Activated B cell treated with CpG ODN at 0.5 μM for 24 hours (primary cell): Measurements from ENCODE around the gene TSPO. TPM values are rescaled to one million over a fixed set of nuclear protein-coding genes. Genes with fewer than 3 reads are reported as not detected.

ENCODE experiments used
- ATAC-seq: fragments of 200-7000 bp; cut with Tn5 transposase; one replicate; pipeline ENCODE4 v1.10.0; 2021; ENCODE audit warnings: low read depth, mild to moderate bottlenecking, moderate library complexity
- CTCF ChIA-PET: fragments of 350-600 bp; sonication (Branson Sonifier 250); formaldehyde crosslinking; loops from one replicate; lab custom pipeline; 2021; ENCODE audit warnings: antibody characterized with exemption; lab: Charles Lee
- POLR2A ChIA-PET: fragments of 350-600 bp; sonication (Branson Sonifier 250); formaldehyde crosslinking; loops from one replicate; lab custom pipeline; 2021; ENCODE audit warnings: antibody characterized with exemption; lab: Charles Lee
- DNase-seq: peaks from one replicate; pipeline ENCODE4 v3.0.0; 2022
- H3K27ac Mint-ChIP-seq: one replicate; pipeline ENCODE4 v1.8.0; 2020; ENCODE audit warnings: mixed read lengths
- H3K27me3 Mint-ChIP-seq: one replicate; pipeline ENCODE4 v1.8.0; 2021; ENCODE audit warnings: mixed read lengths
- H3K36me3 Mint-ChIP-seq: one replicate; pipeline ENCODE4 v1.8.0; 2021; ENCODE audit warnings: low read depth, mixed read lengths
- H3K4me1 Mint-ChIP-seq: one replicate; pipeline ENCODE4 v1.8.0; 2021; ENCODE audit warnings: mixed read lengths
- H3K4me3 Mint-ChIP-seq: one replicate; pipeline ENCODE4 v1.8.0; 2020; ENCODE audit warnings: mild to moderate bottlenecking, mixed read lengths
- H3K9me3 Mint-ChIP-seq: one replicate; pipeline ENCODE4 v1.8.0; 2020; ENCODE audit warnings: mixed read lengths
- intact Hi-C: fragments of 100-400 bp; cut with micrococcal nuclease; formaldehyde crosslinking; loops from one replicate; pipeline ENCODE4 v1.15.1; 2024
- total RNA-seq: library from RNA; stranded (reverse); gene quantifications from 2 replicates; pipeline ENCODE4 v1.2.3, GENCODE V29; 2022
- TF ChIP-seq, protein P1 (sequence below): fragments of 200-600 bp; IDR thresholded peaks from one replicate; pipeline ENCODE4 v1.8.0; 2022; ENCODE audit warnings: antibody characterized with exemption, mild to moderate bottlenecking

The TSPO gene
- total RNA-seq, 1 donor from 2014 or later = 40.9 TPM

- Mint-ChIP-seq H3K4me3 (no peak overlapping the region), H3K4me1 (peaks cover 4% of the 10 kb centered on the region), H3K36me3 (no peaks in the 10 kb centered on the region), H3K27me3 (peaks cover 12% of the 10 kb centered on the region), H3K27ac (no peak overlapping the region), H3K9me3 (no peaks in the 10 kb centered on the region)
- no peak for ATAC-seq
- intact Hi-C loops = no loop called here
- CTCF ChIA-PET = no interaction called here
- TF ChIP-seq, protein P1, sequence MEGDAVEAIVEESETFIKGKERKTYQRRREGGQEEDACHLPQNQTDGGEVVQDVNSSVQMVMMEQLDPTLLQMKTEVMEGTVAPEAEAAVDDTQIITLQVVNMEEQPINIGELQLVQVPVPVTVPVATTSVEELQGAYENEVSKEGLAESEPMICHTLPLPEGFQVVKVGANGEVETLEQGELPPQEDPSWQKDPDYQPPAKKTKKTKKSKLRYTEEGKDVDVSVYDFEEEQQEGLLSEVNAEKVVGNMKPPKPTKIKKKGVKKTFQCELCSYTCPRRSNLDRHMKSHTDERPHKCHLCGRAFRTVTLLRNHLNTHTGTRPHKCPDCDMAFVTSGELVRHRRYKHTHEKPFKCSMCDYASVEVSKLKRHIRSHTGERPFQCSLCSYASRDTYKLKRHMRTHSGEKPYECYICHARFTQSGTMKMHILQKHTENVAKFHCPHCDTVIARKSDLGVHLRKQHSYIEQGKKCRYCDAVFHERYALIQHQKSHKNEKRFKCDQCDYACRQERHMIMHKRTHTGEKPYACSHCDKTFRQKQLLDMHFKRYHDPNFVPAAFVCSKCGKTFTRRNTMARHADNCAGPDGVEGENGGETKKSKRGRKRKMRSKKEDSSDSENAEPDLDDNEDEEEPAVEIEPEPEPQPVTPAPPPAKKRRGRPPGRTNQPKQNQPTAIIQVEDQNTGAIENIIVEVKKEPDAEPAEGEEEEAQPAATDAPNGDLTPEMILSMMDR = no peak
- POLR2A ChIA-PET = no interaction called here
- DNase-seq = no peak
Measured at GRCh38 chr22:43208703-43209522, 57.6 kb downstream of the TSPO start.

DNA sequence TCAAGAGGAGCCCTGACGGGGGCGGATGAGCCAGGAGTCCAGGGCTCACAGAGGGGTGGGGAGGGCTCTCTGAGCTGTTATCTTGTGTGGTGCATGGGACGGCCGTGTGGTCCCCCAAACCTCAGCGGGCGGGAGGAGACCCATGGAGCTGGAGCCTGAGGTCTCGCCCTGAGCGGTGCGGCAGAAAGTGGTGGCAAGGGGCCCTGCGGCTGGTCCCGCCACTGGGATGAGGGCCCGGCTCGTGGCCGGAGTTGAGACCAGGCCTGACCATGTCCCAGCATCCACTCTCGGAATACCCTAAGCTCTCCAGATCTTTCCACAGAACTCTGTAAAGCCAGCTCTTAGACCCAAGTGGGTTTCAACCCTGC, 58.1 kb downstream of the TSPO start:
- Mint-ChIP-seq H3K9me3 (no peaks in the 10 kb centered on the region), H3K4me3 (no peak overlapping the region), H3K4me1 (peaks cover 4% of the 10 kb centered on the region), H3K36me3 (no peaks in the 10 kb centered on the region), H3K27ac (no peak overlapping the region), H3K27me3 (peaks cover 12% of the 10 kb centered on the region)
- ChIA-PET CTCF (no interaction called here), POLR2A (no interaction called here)
- ATAC-seq (no peak), DNase-seq (no peak)
- TF ChIP-seq, protein P1 = no peak
- intact Hi-C loops = no loop called here

DNA sequence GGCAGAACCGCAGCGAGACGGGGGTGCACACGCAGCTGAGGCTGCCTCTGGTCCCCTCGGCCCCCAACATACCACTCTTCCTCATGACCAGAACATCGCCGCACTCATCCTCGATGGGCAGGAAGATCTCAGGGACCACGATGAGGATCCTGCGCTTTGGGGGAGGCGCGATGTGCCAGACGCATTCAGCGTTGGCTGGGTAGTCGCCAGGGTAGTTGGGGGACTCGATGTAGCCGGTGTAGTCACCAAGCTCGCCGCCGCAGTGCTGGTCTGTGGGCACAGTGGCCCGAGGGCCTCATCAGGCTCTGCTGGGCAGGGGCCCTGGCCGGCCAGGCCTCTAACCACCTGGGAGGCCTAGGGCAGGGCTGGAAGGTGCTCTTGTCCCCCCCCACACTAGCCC, 58.6 kb downstream of the TSPO start:
- Mint-ChIP-seq H3K4me3 (no peak overlapping the region), H3K4me1 (peaks cover 4% of the 10 kb centered on the region), H3K9me3 (no peaks in the 10 kb centered on the region), H3K27me3 (peaks cover 12% of the 10 kb centered on the region), H3K36me3 (no peaks in the 10 kb centered on the region), H3K27ac (no peak overlapping the region)
- ChIA-PET POLR2A (no interaction called here), CTCF (no interaction called here)
- DNase-seq (no peak), ATAC-seq (no peak)
- TF ChIP-seq, protein P1 = no peak
- intact Hi-C loops = no loop called here

DNA sequence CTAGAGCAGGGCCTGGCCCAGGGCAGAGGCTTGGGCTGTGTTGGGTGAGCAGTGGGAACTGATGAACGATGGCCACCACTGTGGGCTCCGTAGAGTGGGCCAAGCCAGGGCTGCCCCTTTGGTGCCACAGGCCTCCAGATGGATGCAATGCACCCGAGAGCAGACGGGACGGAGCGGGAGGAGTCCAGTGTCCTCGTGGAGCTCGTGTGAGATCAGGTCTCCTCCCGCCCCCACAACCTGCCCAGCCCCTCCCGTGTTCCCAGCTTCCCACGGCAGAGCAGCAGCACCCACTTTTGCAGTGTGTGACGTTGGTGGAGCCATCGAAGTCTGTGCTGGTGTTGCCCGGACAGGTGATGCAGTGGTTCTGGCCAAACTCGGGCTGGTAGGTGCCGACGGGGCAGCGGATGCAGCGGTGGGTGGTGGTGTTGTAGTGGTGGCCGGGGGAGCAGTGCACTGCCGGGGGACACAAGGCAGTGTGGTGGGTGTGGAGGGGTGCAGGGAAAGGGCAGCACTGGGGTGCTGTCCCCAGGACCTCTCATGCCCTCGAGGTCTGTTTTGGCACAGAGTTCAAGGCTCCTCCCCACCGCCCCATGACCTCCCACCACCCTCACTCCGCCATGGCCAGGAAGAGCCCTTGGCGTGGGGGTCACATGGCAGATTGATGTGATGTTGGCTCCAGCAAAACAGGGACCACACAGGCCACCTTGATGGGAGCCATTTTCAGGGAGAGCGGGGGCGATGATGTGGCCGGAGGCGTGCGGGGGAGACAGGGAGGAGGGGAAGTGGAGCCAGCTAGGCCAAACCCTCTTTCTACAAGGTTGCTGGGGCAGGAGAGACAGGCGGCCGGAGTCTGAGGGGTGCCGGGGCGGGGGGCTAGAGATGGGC, 59.5 kb downstream of the TSPO start:
- peaks cover 4% of the 10 kb centered on the region for H3K4me1 Mint-ChIP-seq
- DNase-seq (no peak), ATAC-seq (no peak)
- ChIA-PET POLR2A (no interaction called here), CTCF (no interaction called here)
- H3K27me3 Mint-ChIP-seq = peaks cover 12% of the 10 kb centered on the region
- H3K36me3 Mint-ChIP-seq = no peaks in the 10 kb centered on the region
- intact Hi-C loops = no loop called here
- TF ChIP-seq, protein P1 = no peak
- H3K4me3 Mint-ChIP-seq = no peak overlapping the region
- H3K9me3 Mint-ChIP-seq = no peaks in the 10 kb centered on the region
- H3K27ac Mint-ChIP-seq = no peak overlapping the region

GRCh38 chr22:43211941-43212433, 60.6 kb downstream of the TSPO start:
- ATAC-seq (no peak), DNase-seq (no peak)
- Mint-ChIP-seq H3K9me3 (no peaks in the 10 kb centered on the region), H3K27me3 (peaks cover 12% of the 10 kb centered on the region), H3K36me3 (no peaks in the 10 kb centered on the region), H3K27ac (no peak overlapping the region), H3K4me1 (no peaks in the 10 kb centered on the region), H3K4me3 (no peak overlapping the region)
- ChIA-PET POLR2A (no interaction called here), CTCF (no interaction called here)
- TF ChIP-seq, protein P1 = no peak
- intact Hi-C loops = no loop called here
